Lower leg skin (tissue), 4 donors: Measurements from ENCODE around the gene SLC35F4. TPM values are rescaled to one million over a fixed set of nuclear protein-coding genes. Genes with fewer than 3 reads are reported as not detected.
"Not testable (repeated sequence)": the region's sequence is repeated elsewhere in the genome, so short reads cannot be mapped to it uniquely, and the experiment has no call there.

Source experiments
- DNase-seq, 2 donors: peaks; one replicate each; pipeline ENCODE4 v3.0.0-alpha.2; 2019; ENCODE audit warnings: low spot score in 2 of 2
- H3K4me3 ChIP-seq: fragments of 200-600 bp; sonication (generic); 2 replicates; pipeline ENCODE4 v1.5.1; 2017; ENCODE audit warnings: mild to moderate bottlenecking, low read depth; ENCODE audit not compliant: poor library complexity, severe bottlenecking
- POLR2A ChIP-seq, 2 donors: fragments of 450-650 bp; IDR thresholded peaks; one replicate each; pipeline ENCODE4 v1.6.1; 2016 to 2017; ENCODE audit warnings: antibody characterized with exemption in 2 of 2, mild to moderate bottlenecking in 1 of 2, moderate library complexity in 1 of 2
- WGBS, 2 donors: methylation state at CpG; one replicate each; pipeline ENCODE4 v1.1.5; 2018; 5-methylcytosine and 5-hydroxymethylcytosine counted together
- intact Hi-C: fragments of 100-400 bp; cut with DNase I; formaldehyde crosslinking; loops from one replicate; pipeline ENCODE4 v1.15.0; 2023; ENCODE audit warnings: low total_unique reads
- total RNA-seq, 4 donors: library from RNA; depleted of rRNA; stranded (reverse); fragments of >200 nt; gene quantifications; one replicate each; pipeline ENCODE4 v1.1.0, GENCODE V29; 2016
- TF ChIP-seq, protein P1 (sequence below), 3 donors: fragments of 450-650 bp; IDR thresholded peaks; one replicate each; pipeline ENCODE4 v1.5.1; 2016; ENCODE audit warnings: antibody characterized with exemption in 3 of 3, mild to moderate bottlenecking in 3 of 3, moderate library complexity in 2 of 3

The SLC35F4 gene
- total RNA-seq, 4 donors from 2014 or later, result 2.2 TPM; not detected in 3

DNA sequence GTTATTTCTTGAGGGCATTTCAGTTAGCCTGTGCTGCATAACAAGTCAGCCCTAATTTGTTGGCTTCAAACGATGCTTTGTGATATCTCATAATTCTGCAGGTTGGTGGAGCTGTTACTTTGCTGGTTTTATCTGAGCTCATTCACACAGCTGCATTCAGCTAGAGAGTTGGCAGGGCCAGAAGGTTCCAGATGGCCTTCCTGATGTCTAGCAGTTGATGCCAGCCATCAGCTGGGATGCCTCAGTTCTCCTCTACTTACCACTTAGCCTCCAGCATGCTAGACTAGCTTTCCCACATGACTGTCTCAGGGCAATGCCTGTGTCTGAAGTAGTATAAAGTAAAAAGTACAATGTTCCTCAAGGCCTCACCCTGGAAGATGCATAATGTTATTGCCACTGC lies 130.6 kb downstream of the SLC35F4 start:
- H3K4me3 ChIP-seq, result no peak overlapping the region
- no peak for DNase-seq
- WGBS, 2 donors, result 84 to 85% methylated on average over 1 of the region's 1 CpG
- intact Hi-C loops, result no loop called here
- TF ChIP-seq, protein P1, sequence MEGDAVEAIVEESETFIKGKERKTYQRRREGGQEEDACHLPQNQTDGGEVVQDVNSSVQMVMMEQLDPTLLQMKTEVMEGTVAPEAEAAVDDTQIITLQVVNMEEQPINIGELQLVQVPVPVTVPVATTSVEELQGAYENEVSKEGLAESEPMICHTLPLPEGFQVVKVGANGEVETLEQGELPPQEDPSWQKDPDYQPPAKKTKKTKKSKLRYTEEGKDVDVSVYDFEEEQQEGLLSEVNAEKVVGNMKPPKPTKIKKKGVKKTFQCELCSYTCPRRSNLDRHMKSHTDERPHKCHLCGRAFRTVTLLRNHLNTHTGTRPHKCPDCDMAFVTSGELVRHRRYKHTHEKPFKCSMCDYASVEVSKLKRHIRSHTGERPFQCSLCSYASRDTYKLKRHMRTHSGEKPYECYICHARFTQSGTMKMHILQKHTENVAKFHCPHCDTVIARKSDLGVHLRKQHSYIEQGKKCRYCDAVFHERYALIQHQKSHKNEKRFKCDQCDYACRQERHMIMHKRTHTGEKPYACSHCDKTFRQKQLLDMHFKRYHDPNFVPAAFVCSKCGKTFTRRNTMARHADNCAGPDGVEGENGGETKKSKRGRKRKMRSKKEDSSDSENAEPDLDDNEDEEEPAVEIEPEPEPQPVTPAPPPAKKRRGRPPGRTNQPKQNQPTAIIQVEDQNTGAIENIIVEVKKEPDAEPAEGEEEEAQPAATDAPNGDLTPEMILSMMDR (IDR thresholded peaks at IDR 0.05), result no peak
- no peak for TF ChIP-seq POLR2A (IDR thresholded peaks at IDR 0.05)

DNA sequence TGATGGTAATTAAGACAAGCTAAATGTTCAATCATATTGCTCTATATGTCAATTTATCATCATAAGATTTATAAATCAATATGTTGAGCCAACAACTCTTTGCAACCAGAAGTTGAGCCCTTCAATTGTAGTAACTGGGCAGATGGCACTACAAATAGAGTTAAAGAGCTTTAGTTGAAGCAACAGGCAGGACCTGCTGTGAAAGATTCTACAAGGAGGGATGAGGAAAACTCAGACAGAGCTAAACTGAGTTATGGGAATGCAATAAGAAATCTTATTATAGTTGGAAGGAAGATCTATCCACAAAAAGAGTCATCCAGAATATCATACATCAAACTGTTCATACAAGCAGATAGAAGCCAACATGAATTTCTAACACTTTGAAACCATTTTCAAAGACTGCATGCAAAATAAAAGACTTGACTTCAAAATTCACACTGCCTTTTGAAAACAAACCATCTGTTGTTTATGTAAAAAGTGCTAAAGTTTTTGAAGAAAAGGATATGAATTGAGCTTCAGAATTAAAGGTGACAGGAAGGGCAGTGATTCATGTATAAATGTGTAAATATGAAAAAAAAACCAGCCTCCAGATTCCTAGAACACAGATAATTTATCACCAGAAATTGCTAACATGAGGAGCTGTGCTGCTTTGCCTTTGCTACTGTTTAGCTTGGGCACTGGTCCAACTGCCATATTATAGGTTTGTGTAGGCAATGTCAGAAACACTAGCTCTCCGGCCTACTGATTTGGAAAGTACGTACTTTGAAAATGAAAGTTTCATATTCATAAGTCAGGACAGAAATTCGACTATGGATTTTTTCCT lies 133.2 kb downstream of the SLC35F4 start:
- H3K4me3 ChIP-seq, result no peak overlapping the region
- intact Hi-C loops, result no loop called here
- no peak for DNase-seq
- 27 to 40% methylated on average over 3 of the region's 3 CpGs for WGBS, 2 donors
- TF ChIP-seq POLR2A (IDR thresholded peaks at IDR 0.05), result no peak
- TF ChIP-seq, protein P1 (IDR thresholded peaks at IDR 0.05), result no peak

DNA sequence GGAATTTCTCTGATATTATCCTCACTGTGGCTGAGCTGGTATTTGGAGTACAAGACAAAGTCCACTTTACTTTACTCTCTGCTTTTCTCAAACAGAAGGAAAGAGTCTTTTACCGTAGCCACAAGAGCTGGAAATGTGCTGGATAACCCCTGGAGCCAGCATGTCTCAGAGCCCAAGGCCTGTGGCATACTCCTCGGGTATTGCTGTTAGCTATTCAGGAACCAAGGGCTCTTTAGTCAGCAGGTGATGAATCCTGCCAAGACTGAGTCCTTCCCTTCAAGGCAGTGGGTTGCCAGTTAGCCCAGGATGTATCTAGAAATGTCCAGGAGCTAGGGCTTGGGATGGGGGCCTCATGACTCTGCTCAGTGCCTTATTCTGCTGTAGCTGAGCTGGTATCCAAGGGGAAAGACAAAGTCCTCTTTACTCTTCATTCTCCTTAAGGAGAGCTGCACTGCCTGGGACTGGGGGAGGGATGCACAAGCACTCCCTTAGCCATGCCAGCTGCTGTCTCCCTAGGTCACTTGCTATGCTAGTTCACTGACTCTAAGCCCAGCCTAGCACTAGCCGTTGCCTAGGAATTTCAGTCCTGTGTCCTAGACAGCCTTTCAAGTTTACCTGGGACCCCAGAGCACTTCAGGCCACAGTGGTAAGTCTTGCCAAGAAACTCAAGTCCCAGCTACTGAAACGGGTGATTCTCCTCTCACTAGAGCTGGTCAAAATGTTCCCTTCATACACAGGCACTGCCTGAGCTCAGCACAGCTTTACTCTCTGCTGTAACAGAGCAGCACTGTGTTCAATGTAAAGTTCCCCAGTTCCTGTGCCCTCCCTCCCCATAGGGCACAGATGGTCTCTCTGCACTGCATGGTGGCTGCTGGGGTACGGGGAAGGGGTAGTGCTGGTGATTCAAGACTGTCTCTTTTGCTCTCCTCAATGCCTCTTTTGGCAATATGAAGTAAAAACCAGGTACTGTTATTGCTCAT lies 136.4 kb downstream of the SLC35F4 start:
- intact Hi-C loops, result no loop called here
- TF ChIP-seq, protein P1 (IDR thresholded peaks at IDR 0.05), result no peak
- TF ChIP-seq POLR2A (IDR thresholded peaks at IDR 0.05), result no peak
- WGBS, 2 donors, result 66 to 70% methylated on average over 5 of the region's 5 CpGs

DNA sequence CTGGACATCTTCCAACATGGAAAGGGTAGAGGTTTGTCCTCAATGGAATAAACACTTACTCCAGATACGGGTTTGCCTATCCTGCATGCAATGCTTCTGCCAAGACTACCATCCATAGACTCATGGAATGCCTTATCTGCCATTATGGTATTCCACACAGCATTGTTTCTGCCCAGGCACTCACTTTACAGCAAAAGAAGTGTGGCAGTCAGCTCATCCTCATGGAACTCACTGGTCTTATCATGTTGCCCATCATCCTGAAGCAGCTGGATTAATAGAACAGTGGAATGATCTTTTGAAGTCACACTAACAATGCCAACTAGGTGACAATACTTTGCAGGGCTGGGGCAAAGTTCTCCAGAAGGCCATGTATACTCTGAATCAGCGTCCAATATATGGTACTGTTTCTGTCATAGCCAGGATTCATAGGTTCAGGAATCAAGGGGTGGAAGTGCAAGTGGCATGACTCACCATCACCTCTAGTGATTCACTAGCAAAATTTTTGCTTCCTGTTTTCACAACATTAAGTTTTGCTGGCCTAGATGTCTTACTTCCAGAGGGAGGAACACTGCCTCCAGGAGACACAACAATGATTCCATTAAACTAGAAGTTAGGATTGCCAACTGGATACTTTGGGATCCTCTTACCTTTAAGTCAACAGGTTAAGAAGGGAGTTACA lies 140.4 kb downstream of the SLC35F4 start:
- DNase-seq, result no peak
- H3K4me3 ChIP-seq, result no peak overlapping the region
- WGBS, 2 donors, result 70 to 71% methylated on average over 2 of the region's 2 CpGs
- intact Hi-C loops, result no loop called here
- TF ChIP-seq POLR2A (IDR thresholded peaks at IDR 0.05), result no peak
- TF ChIP-seq, protein P1 (IDR thresholded peaks at IDR 0.05), result no peak

More for the DNA sequence above, 136.4 kb downstream of the SLC35F4 start:
- no peak overlapping the region for H3K4me3 ChIP-seq
- no peak for DNase-seq

DNA sequence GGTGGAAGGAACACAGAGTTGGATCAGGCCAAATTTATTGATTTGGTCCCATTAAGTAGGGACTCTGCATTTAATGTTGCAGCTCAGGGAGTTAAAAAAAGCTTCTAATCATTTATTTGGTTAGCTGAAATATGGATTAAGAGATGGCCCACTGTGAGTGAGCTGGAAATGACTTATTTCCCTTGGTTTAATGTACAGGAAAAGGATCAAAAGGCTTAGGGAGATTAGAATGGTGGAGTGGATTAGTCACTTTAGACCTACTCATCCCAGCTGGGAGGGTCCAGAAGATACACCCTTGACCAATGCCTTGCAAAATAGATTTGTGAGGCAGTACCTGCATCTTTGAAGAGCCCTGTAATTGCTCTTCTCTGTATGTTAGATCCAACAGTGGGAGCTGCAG lies 143.8 kb downstream of the SLC35F4 start:
- DNase-seq, H3K4me3 ChIP-seq, intact Hi-C loops: not testable (repeated sequence)
